Thyroid gland (tissue), 4 donors: ENCODE data around the gene LHX5.

Source experiments
- CTCF ChIP-seq, 6 experiments: fragments of 200-600 bp in 3 of 6; fragments of 450-650 bp in 3 of 6; sonication (generic) in 3 of 6; IDR thresholded peaks; one replicate each; pipeline ENCODE4 v1.5.1; 2016 to 2019; ENCODE audit warnings: antibody characterized with exemption in 6 of 6, mild to moderate bottlenecking in 2 of 6, inconsistent platforms in 1 of 6, moderate library complexity in 1 of 6
- POLR2A ChIP-seq, 2 donors: fragments of 450-650 bp; IDR thresholded peaks; one replicate each; pipeline ENCODE4 v1.6.1; 2017; ENCODE audit warnings: antibody characterized with exemption in 2 of 2, mild to moderate bottlenecking in 2 of 2, moderate library complexity in 1 of 2

- TF ChIP-seq CTCF (IDR thresholded peaks at IDR 0.05), result no peak
- TF ChIP-seq POLR2A (IDR thresholded peaks at IDR 0.05), result no peak
These were observed 28.6 kb upstream of the LHX5 start for GRCh38 chr12:113500306-113500675.
